ENCODE data around the gene VPS39. TPM values are rescaled to one million over a fixed set of nuclear protein-coding genes. Genes with fewer than 3 reads are reported as not detected.

Gene VPS39
- total RNA-seq, 3 donors from 2014 or later (not counting 1 experiment from before 2014, with no cell fraction given) = 104 to 115 (median 112) TPM

GRCh38 chr15:42108806-42109205 is 99.3 kb downstream of the VPS39 start:
- DNase-seq (no peak), ATAC-seq (no peak)
- H3K9me3 ChIP-seq (ENCODE audit: control insufficient read depth, insufficient read depth, low read length) = no peaks in the 10 kb centered on the region
- intact Hi-C loops (cut with micrococcal nuclease) = no loop called here
- Mint-ChIP-seq H3K4me3 (no peak overlapping the region), H3K4me1 (no peaks in the 10 kb centered on the region), H3K9me3 (no peaks in the 10 kb centered on the region), H3K36me3 (no peaks in the 10 kb centered on the region), H3K27ac (no peak overlapping the region), H3K27me3 (ENCODE audit: low read depth in 2 of 2) (peaks cover 18 to 49% of the 10 kb centered on the region in 2 donors)
- TF ChIP-seq, protein P1, sequence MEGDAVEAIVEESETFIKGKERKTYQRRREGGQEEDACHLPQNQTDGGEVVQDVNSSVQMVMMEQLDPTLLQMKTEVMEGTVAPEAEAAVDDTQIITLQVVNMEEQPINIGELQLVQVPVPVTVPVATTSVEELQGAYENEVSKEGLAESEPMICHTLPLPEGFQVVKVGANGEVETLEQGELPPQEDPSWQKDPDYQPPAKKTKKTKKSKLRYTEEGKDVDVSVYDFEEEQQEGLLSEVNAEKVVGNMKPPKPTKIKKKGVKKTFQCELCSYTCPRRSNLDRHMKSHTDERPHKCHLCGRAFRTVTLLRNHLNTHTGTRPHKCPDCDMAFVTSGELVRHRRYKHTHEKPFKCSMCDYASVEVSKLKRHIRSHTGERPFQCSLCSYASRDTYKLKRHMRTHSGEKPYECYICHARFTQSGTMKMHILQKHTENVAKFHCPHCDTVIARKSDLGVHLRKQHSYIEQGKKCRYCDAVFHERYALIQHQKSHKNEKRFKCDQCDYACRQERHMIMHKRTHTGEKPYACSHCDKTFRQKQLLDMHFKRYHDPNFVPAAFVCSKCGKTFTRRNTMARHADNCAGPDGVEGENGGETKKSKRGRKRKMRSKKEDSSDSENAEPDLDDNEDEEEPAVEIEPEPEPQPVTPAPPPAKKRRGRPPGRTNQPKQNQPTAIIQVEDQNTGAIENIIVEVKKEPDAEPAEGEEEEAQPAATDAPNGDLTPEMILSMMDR (IDR thresholded peaks at IDR 0.05) = no peak
- H3K27ac ChIP-seq (ENCODE audit: low read length) = no peak overlapping the region
- no peaks in the 10 kb centered on the region for H3K27me3 ChIP-seq (ENCODE audit: control insufficient read depth, insufficient read depth, low read length)
- no peak overlapping the region for H3K4me3 ChIP-seq (ENCODE audit: low read length)
- H3K4me1 ChIP-seq (ENCODE audit: control insufficient read depth, insufficient read depth, low read length) = no peaks in the 10 kb centered on the region
- WGBS (ENCODE audit: insufficient coverage) = 16% methylated on average over 3 of the region's 3 CpGs
- H3K36me3 ChIP-seq (ENCODE audit: control insufficient read depth, insufficient read depth, low read length) = no peaks in the 10 kb centered on the region

Other genes starting within 250 kb of the VPS39 start
- 10 to 100 TPM; 28.4 to 34.6 (median 31.7) TPM for gene EHD4, start 235.7 kb downstream of the VPS39 start, total RNA-seq
- gene PLA2G4E, start 187.3 kb downstream of the VPS39 start, total RNA-seq = not detected
- gene PLA2G4D, start 113.7 kb downstream of the VPS39 start, total RNA-seq = not detected
- gene PLA2G4F, start 51.7 kb downstream of the VPS39 start, total RNA-seq = not detected
- gene GANC, start 64.9 kb upstream of the VPS39 start, total RNA-seq = 10 to 100 TPM; 23.5 to 31.3 (median 24.3) TPM
- gene TMEM87A, start 65.1 kb upstream of the VPS39 start, total RNA-seq = 10 to 100 TPM; 70.8 to 76.4 (median 73.7) TPM
- gene CAPN3, start 151.2 kb upstream of the VPS39 start, total RNA-seq = 10 to 100 TPM in 1 of 3 donors, 1 to 10 TPM in 2; 5.5 to 10.8 (median 6.8) TPM